Chondrocyte (in vitro differentiated cells): ENCODE measurements around the gene P2RY6. TPM values are rescaled to one million over a fixed set of nuclear protein-coding genes. Genes with fewer than 3 reads are reported as not detected.
A peak's percentile ranks its signal among the peaks of the same experiment; 100 is the strongest.

Source experiments
- DNase-seq: peaks from one replicate; pipeline ENCODE4 v3.0.0; 2021; ENCODE audit warnings: mixed read lengths, low spot score
- H3K27ac Mint-ChIP-seq: one replicate; pipeline ENCODE4 v1.8.0; 2021; ENCODE audit warnings: mild to moderate bottlenecking, moderate library complexity, mixed read lengths; ENCODE audit not compliant: unreplicated experiment
- H3K27me3 Mint-ChIP-seq: 2 replicates; pipeline ENCODE4 v1.8.0; 2021; ENCODE audit warnings: low read depth, mixed read lengths
- H3K36me3 Mint-ChIP-seq: 2 replicates; pipeline ENCODE4 v1.8.0; 2021; ENCODE audit warnings: low read depth, mixed read lengths
- H3K4me1 Mint-ChIP-seq: 2 replicates; pipeline ENCODE4 v1.8.0; 2021; ENCODE audit warnings: low read depth, mild to moderate bottlenecking, mixed read lengths
- H3K4me3 Mint-ChIP-seq: one replicate; pipeline ENCODE4 v1.8.0; 2021; ENCODE audit warnings: mild to moderate bottlenecking, moderate library complexity, mixed read lengths; ENCODE audit not compliant: unreplicated experiment
- H3K9me3 Mint-ChIP-seq: 2 replicates; pipeline ENCODE4 v1.8.0; 2021; ENCODE audit warnings: low read depth, mixed read lengths
- CTCF ChIP-seq: fragments of 200-600 bp; sonication (generic); IDR thresholded peaks from 2 replicates; pipeline ENCODE4 v1.5.0; 2021; ENCODE audit warnings: antibody characterized with exemption, mild to moderate bottlenecking, moderate library complexity
- total RNA-seq: library from RNA; stranded (reverse); gene quantifications from 3 replicates; pipeline ENCODE4 v1.2.1, GENCODE V29; 2021

P2RY6 gene
- total RNA-seq, 1 donor from 2014 or later, result 0.20 TPM

- Mint-ChIP-seq H3K4me3 (peak overlapping the region; percentile 49), H3K9me3 (no peaks in the 10 kb centered on the region), H3K27ac (peak overlapping the region; percentile 93), H3K4me1 (peaks cover 70% of the 10 kb centered on the region), H3K36me3 (no peaks in the 10 kb centered on the region), H3K27me3 (no peaks in the 10 kb centered on the region)
- no peak for DNase-seq
- TF ChIP-seq CTCF, result no peak
Measured at GRCh38 chr11:73334384-73335203, 62.5 kb downstream of the P2RY6 start.

GRCh38 chr11:73335204-73335923 lies 63.2 kb downstream of the P2RY6 start:
- Mint-ChIP-seq H3K4me1 (peaks cover 62% of the 10 kb centered on the region), H3K36me3 (no peaks in the 10 kb centered on the region), H3K4me3 (peak overlapping the region; percentile 25), H3K9me3 (no peaks in the 10 kb centered on the region), H3K27ac (peak overlapping the region; percentile 93), H3K27me3 (no peaks in the 10 kb centered on the region)
- no peak for DNase-seq
- TF ChIP-seq CTCF, result peak; percentile 91

GRCh38 chr11:73337846-73338245 lies 65.7 kb downstream of the P2RY6 start:
- Mint-ChIP-seq H3K9me3 (no peaks in the 10 kb centered on the region), H3K4me1 (peaks cover 50% of the 10 kb centered on the region), H3K27me3 (no peaks in the 10 kb centered on the region), H3K4me3 (no peak overlapping the region), H3K27ac (peak overlapping the region; percentile 54), H3K36me3 (no peaks in the 10 kb centered on the region)
- DNase-seq, result no peak
- no peak for TF ChIP-seq CTCF

- H3K27ac Mint-ChIP-seq, result peak overlapping the region; percentile 54
- TF ChIP-seq CTCF, result no peak
- no peaks in the 10 kb centered on the region for H3K36me3 Mint-ChIP-seq
- no peak overlapping the region for H3K4me3 Mint-ChIP-seq
- no peaks in the 10 kb centered on the region for H3K27me3 Mint-ChIP-seq
- DNase-seq, result no peak
- no peaks in the 10 kb centered on the region for H3K9me3 Mint-ChIP-seq
- peaks cover 47% of the 10 kb centered on the region for H3K4me1 Mint-ChIP-seq
Measured at GRCh38 chr11:73338279-73338678, 66.1 kb downstream of the P2RY6 start.

GRCh38 chr11:73340164-73340563 lies 68.0 kb downstream of the P2RY6 start:
- no peak for DNase-seq
- Mint-ChIP-seq H3K4me3 (no peak overlapping the region), H3K36me3 (no peaks in the 10 kb centered on the region), H3K9me3 (no peaks in the 10 kb centered on the region), H3K27ac (no peak overlapping the region), H3K4me1 (peaks cover 36% of the 10 kb centered on the region), H3K27me3 (no peaks in the 10 kb centered on the region)
- TF ChIP-seq CTCF, result no peak
